ENCODE measurements around the gene HECW1. TPM values are rescaled to one million over a fixed set of nuclear protein-coding genes. Genes with fewer than 3 reads are reported as not detected.

Gene HECW1
- total and polyA plus RNA-seq, 2 of the 8 experiments (the other 6 are each of a cell fraction or from before 2014, with no cell fraction given): 2.9 to 12.7 TPM

DNA sequence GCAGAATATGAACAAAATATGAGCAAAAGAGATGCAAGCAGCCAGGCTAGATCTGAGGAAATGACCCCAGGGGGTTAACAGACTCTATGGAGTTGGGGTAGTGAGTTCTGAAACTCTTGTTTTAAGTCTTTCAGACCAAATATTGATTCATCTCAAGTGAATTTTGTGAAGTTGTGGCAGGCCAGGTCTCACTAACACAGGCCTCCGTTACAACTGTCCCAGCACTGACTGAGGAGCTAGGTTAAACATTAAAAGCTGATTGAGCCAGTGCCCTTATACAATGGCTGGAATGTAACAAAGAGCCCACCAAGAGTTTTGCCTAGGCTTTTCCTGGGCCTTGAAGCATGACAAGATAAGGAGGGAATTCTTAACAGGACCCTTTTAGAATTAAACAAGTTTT is 278.1 kb downstream of the HECW1 start:
- Histone ChIP-seq H3K4me3 (ENCODE audit: extremely low read depth in 1 of 4, insufficient read depth in 2 of 4, low read depth in 3 of 4, low read length in 4 of 4) (no peak overlapping the region), H3K36me3 (ENCODE audit: control insufficient read depth in 2 of 4, insufficient read depth in 4 of 4, low read length in 3 of 4) (no peaks in the 10 kb centered on the region), H3K27ac (ENCODE audit: low read depth, low read length) (no peak overlapping the region), H3K14ac (ENCODE audit: insufficient read length) (no peak overlapping the region), H3K9ac (replicated peaks in 1 of 4; ENCODE audit: extremely low read depth in 1 of 4, low read depth in 3 of 4, low read length in 3 of 4) (no peak overlapping the region), H2AK5ac (ENCODE audit: low read depth, low read length) (no peak overlapping the region), H4K20me1 (replicated peaks in 1 of 2; ENCODE audit: control insufficient read depth in 1 of 2, insufficient read depth in 2 of 2, low read length in 2 of 2) (no peaks in the 10 kb centered on the region), H3K4ac (replicated peaks; ENCODE audit: insufficient read length, low read depth, low read length) (no peak overlapping the region), H3K23ac (ENCODE audit: insufficient read length) (no peak overlapping the region), H4K5ac (ENCODE audit: insufficient read length, low read depth, low read length) (no peak overlapping the region), H4K8ac (ENCODE audit: extremely low read depth, insufficient read depth, low read length) (no peak overlapping the region), H2BK5ac (ENCODE audit: low read depth, low read length) (no peak overlapping the region), H3K27me3 (replicated peaks in 1 of 4; ENCODE audit: control insufficient read depth in 3 of 4, extremely low read depth in 1 of 4, insufficient read depth in 3 of 4, low read length in 3 of 4) (no peaks in the 10 kb centered on the region), H3K18ac (ENCODE audit: extremely low read depth, low read length) (no peak overlapping the region), H3K79me1 (ENCODE audit: low read depth, low read length) (no peaks in the 10 kb centered on the region), H3K56ac (replicated peaks; ENCODE audit: insufficient read length, low read depth, low read length) (no peak overlapping the region), H4K91ac (replicated peaks; ENCODE audit: insufficient read length, low read length) (no peak overlapping the region), H2AFZ (ENCODE audit: low read length) (no peak overlapping the region), H3K4me1 (replicated peaks in 1 of 4; ENCODE audit: control insufficient read depth in 3 of 4, insufficient read depth in 4 of 4, low read length in 3 of 4) (peaks cover 0 to 7% (median 2%) of the 10 kb centered on the region in 4 experiments; a peak in 4 of 7 replicates), H3K23me2 (ENCODE audit: low read depth, low read length) (no peaks in the 10 kb centered on the region), H2BK12ac (ENCODE audit: low read depth, low read length) (no peak overlapping the region), H2BK15ac (ENCODE audit: low read length) (no peak overlapping the region), H3K79me2 (ENCODE audit: control insufficient read depth in 1 of 2, insufficient read depth in 2 of 2, low read length in 2 of 2) (no peaks in the 10 kb centered on the region), H3K4me2 (ENCODE audit: insufficient read depth in 1 of 2, low read depth in 2 of 2, low read length in 2 of 2) (no peak overlapping the region), H3K9me3 (ENCODE audit: insufficient read depth in 2 of 2, low read depth in 1 of 2, low read length in 1 of 2) (peaks cover 0 to 5% of the 10 kb centered on the region in 2 experiments; a peak in 1 of 4 replicates), H2BK120ac (replicated peaks; ENCODE audit: low read depth, low read length) (no peak overlapping the region), H2BK20ac (ENCODE audit: low read length) (no peak overlapping the region)
- TF ChIP-seq JUN (IDR thresholded peaks at IDR 0.05; ENCODE audit: low read depth, low read length) (no peak), BCL11A (IDR thresholded peaks at IDR 0.05; ENCODE audit: low read depth in 2 of 2, low read length in 2 of 2) (no peak), CTBP2 (IDR thresholded peaks at IDR 0.05; ENCODE audit: borderline replicate concordance, insufficient read depth, insufficient read length, low read length) (no peak), TAF7 (optimal IDR thresholded peaks at IDR 0.05; ENCODE audit: borderline replicate concordance, low read depth, low read length) (no peak), ZNF274 (IDR thresholded peaks at IDR 0.05; ENCODE audit: borderline replicate concordance, extremely low read depth, low read length) (no peak), SP1 (IDR thresholded peaks at IDR 0.05; ENCODE audit: low read depth, low read length) (no peak), PHF8 (conservative IDR thresholded peaks at IDR 0.05; ENCODE audit: low read depth, low read length) (no peak), CBX5 (IDR thresholded peaks at IDR 0.05; ENCODE audit: low read depth, low read length) (no peak), POLR2A (IDR thresholded peaks at IDR 0.05; ENCODE audit: control extremely low read depth in 1 of 2, low read depth in 2 of 2, low read length in 2 of 2) (no peak)
- POLR2A ChIA-PET (ENCODE audit: partially characterized antibody): no interaction called here
- DNase-seq (ENCODE audit: low read depth in 1 of 2, low spot score in 2 of 2) (no peak), FAIRE-seq (no peak)
- 94% methylated on average over 1 of the region's 1 CpG; no CpG with 5 or more reads in 1 of the 2 experiments for WGBS, 2 experiments (ENCODE audit: extremely low coverage in 1 of 2, insufficient coverage in 1 of 2, insufficient read length in 1 of 2, insufficient replicate concordance in 2 of 2, low coverage in 1 of 2, low lambda C conversion rate in 2 of 2, missing lambda C conversion rate in 1 of 2)
- CTCF ChIA-PET (ENCODE audit: partially characterized antibody): interaction anchor here (0.9 to 3.0 kb wide), 6 partner anchors 10 to 449 kb away, joined by 3 to 11 read pairs (median 4); no protein-coding TSS in a partner anchor

Measured in H1 (cell line).